ENCODE measurements around the gene KCNQ5.

KCNQ5 gene

GRCh38 chr6:73042892-73043291 is 421.0 kb downstream of the KCNQ5 start:
- in situ Hi-C loops (cut with MboI; ENCODE audit: low sequenced_read_pairs): no loop called here

DNA sequence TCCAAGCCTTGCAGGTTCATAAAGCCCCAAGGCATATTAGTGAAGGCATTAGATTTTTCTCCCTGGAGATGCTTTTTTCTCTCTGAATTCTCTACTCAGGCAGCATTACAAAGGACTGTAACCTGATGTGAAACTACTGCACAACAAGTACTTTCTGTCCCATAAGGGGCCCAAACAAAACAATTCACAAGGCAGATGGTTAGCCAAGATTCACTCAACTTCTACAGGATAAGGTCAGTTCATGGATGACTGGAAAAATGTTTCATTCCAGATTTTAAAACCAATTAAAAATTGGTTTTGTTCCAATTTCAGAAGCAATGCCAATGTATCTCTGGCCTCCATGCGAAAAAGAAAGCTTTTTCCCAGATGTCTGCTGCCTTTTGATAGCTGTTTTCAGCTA is 421.6 kb downstream of the KCNQ5 start:
- in situ Hi-C loops (cut with MboI; ENCODE audit: low sequenced_read_pairs): no loop called here

- in situ Hi-C loops (cut with MboI; ENCODE audit: low sequenced_read_pairs): no loop called here
Measured at GRCh38 chr6:73045609-73046008, 423.7 kb downstream of the KCNQ5 start.

GRCh38 chr6:73047801-73048200 is 425.9 kb downstream of the KCNQ5 start:
- in situ Hi-C loops (cut with MboI; ENCODE audit: low sequenced_read_pairs): no loop called here

- in situ Hi-C loops (cut with MboI; ENCODE audit: low sequenced_read_pairs): no loop called here
Measured at GRCh38 chr6:73049971-73050594, 428.2 kb downstream of the KCNQ5 start.

DNA sequence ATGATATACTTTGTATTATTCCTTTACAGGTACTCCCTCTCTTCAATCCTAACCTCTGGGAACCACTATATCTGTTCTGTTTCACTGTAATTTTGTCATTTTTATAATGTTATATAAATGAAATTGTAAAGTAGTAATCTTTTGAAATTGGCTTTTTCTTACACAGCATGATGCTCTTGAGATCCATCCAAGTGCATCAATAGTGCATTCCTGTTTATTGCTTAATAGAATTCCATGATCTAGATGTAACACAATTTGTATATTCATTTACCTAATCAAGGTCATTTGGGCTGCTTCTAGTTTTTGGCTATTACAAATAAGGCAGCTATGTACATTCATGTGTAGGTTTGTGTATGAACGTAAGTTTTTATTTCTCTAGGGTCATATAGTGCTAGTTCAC is 428.8 kb downstream of the KCNQ5 start:
- in situ Hi-C loops (cut with MboI; ENCODE audit: low sequenced_read_pairs): no loop called here

DNA sequence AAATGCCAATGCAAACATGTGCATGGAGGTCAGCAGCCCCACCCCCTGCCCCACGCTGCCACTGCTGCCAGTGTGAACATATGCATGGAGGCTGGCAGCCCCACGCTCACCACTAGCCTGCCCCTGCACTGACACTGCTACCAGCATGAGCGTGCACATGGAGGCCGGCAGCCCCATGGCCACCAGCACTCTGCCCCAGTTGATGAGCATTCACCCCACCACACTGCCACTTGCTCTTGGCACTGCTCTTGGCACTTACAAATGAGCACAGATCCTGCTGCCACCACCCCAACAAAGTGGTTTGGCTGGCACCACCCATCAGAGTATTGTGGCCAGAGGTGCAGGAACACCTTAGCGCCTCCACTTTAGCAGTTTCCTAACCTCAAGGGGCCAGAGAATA is 429.3 kb downstream of the KCNQ5 start:
- in situ Hi-C loops (cut with MboI; ENCODE audit: low sequenced_read_pairs): no loop called here

GRCh38 chr6:73054958-73055357 is 433.1 kb downstream of the KCNQ5 start:
- in situ Hi-C loops (cut with MboI; ENCODE audit: low sequenced_read_pairs): no loop called here

GRCh38 chr6:73058736-73059135 is 436.9 kb downstream of the KCNQ5 start:
- in situ Hi-C loops (cut with MboI; ENCODE audit: low sequenced_read_pairs): no loop called here

DNA sequence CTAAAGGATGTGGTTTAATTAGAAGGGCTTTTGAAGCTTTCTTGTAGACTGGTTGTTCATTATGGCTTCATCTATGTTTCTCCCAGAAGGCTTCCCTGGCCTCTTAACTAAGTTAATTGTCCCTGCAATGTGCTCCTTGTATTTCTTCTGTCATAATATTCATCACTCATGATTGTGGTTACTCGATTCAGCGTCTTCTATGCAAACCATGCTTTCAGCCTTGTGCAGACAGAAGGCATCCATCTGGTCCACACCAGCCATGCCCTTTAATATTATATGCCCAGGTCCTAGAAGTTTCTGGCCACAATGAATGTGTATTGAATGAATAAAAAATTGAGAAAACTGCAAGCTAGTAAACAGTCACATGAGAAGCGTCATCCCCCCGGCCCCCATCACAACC is 440.3 kb downstream of the KCNQ5 start:
- in situ Hi-C loops (cut with MboI; ENCODE audit: low sequenced_read_pairs): no loop called here

- in situ Hi-C loops (cut with MboI; ENCODE audit: low sequenced_read_pairs): no loop called here
Measured at GRCh38 chr6:73062837-73063236, 441.0 kb downstream of the KCNQ5 start.

DNA sequence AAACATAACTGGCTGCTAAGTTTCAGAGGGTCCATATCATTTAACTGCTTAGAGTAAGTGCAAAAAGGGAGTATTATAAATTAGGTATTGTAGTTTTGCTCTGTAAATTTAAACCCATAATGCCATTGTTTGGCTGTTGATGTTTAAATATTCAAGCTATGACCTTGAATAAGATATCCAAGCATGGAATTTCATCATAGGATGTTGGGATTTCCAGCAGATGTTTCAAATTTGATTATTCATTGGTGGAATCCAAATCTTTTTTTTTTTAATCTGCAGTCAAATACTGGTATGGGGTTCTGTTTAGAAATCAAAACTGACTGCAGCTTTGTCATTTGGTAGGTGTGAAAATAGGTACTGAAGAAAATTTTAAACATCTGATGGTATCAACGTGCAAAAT is 442.4 kb downstream of the KCNQ5 start:
- in situ Hi-C loops (cut with MboI; ENCODE audit: low sequenced_read_pairs): no loop called here

DNA sequence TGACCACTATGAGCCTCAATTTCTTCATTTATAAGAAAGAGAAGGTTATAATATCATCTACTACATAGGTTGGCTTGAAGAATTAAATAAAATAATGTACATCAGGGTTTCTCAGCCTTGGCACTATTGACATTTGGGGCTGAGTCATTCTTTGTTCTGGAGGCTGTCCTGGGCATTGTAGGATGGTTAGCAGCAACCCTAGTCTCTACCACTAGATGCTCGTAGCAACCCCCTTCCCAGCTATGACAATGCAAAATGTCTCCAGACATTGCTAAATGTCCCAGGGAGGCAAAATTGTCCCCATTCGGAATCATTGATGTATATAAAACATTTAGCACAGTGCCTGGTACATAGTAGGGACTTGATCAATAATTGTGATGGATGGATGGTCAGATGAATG is 451.4 kb downstream of the KCNQ5 start:
- in situ Hi-C loops (cut with MboI; ENCODE audit: low sequenced_read_pairs): no loop called here

- in situ Hi-C loops (cut with MboI; ENCODE audit: low sequenced_read_pairs): no loop called here
Measured at GRCh38 chr6:73074175-73074574, 452.3 kb downstream of the KCNQ5 start.

DNA sequence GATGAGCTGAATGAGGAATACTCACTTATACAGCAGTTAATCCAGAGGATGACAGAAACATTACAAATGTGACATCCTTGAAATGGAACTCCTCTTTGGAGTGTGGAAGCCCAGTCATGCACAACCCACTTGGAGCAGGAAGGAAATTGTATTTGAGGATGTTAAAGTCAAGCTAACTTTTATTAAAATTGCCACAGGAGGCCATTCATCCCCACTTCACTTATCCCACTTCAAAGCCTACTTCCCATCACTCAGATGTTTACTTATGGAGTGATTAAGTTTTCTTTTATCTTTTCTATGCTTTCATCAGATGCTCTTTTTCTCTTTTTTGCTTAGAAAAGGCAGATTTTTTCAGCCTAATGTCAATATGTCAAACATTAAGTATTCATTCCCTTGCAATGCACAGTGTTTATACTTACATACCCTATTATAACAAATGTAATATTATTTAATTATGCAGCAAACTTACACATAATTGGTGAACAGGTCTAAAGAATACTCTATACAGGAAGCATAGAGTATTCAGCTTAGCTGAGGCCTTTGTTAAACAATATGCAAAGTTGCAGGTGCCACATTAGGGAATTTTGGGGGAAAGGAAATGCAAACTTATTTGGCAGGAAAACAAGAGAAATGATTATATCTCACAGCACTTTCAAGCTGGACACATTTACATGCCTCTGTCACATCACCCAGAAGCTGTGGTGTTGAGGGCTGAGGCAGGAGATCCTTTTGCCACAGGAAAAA is 454.5 kb downstream of the KCNQ5 start:
- in situ Hi-C loops (cut with MboI; ENCODE audit: low sequenced_read_pairs): no loop called here

- in situ Hi-C loops (cut with MboI; ENCODE audit: low sequenced_read_pairs): no loop called here
Measured at GRCh38 chr6:73078333-73078862, 456.5 kb downstream of the KCNQ5 start.

DNA sequence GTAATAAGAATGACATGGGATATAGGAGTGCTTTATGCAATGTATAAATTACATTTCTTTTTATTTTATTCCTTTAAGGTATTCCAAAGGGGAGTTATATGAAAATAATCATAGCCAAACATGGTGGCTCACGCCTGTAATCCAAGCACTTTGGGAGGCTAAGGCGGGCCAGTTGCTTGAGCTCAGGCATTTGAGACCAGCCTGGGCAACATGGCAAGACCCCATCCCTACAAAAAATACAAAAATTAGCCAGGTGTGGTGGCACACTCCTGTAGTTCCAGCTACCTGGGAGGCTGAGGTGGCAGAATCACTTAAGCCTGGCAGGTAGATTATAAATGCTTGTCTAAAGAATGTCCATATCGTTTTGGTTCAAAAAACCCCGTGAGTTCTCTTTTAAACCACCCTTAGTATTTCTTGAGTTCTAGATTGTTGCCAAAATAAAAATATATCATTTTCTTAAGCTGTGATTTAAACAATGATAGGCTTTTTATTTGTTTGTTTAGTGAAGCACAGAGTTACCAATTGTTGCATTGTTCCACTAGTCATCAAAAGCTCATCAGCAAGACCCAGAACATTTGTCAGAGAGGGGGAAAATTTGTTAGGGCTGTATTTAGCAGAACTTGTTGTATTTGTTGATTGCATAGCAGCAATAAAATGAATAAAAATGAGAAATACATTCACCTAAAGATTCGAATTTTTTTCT is 457.2 kb downstream of the KCNQ5 start:
- in situ Hi-C loops (cut with MboI; ENCODE audit: low sequenced_read_pairs): no loop called here

DNA sequence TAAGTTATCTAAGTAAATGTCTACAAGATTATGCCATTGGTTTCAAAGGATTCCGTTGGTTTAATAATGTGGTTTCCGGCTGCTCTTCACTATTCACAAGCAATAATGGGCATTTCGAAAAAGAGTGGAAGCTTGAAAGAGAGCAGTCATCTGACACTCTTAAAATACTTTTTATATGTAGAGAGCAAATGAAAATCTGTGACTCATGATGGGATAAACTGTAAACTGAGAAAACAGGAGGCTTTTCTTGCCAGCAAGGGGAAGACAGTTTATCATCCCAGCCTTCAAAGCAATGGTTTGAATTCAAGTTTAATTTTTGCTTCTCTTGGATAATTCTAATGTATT is 457.7 kb downstream of the KCNQ5 start:
- in situ Hi-C loops (cut with MboI; ENCODE audit: low sequenced_read_pairs): no loop called here

- in situ Hi-C loops (cut with MboI; ENCODE audit: low sequenced_read_pairs): no loop called here
Measured at GRCh38 chr6:73079978-73080377, 458.1 kb downstream of the KCNQ5 start.

DNA sequence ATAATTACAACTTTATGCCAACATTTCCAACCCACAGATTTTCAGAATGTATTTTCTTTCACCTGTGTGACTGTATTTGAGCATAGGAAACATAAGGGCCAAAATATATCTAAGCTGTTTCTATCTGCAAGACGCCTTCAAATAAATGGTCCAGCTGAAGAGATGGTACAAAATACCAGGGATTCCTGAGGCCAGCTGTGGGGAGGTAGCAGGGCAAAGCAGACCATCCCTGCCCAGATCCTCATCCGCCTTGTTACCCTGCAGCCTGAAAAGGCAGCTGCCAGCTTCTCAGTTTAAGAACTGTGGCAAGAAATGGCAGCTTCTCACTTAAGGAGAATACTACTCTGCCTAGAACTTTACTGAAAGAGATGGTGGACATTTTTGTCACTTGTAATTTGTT is 460.1 kb downstream of the KCNQ5 start:
- in situ Hi-C loops (cut with MboI; ENCODE audit: low sequenced_read_pairs): no loop called here

DNA sequence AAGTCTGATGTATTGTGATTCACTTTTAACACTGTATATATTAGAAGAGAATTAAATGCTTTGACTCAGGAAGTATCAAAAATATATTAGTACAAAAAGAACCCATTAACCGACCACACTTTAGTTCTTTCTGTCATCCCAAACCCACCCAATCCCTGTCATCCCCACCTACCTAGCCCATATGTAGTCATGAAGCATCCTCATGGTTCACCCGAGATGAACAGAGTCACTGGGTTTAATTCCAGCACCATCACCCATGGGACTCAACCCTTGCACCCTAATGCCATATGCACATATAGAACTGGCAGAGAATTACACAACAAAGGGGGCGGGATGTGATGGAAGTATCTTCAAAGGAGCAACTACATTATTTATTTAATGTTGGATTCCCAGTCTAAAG is 462.0 kb downstream of the KCNQ5 start:
- in situ Hi-C loops (cut with MboI; ENCODE audit: low sequenced_read_pairs): no loop called here

GRCh38 chr6:73085443-73085871 is 463.6 kb downstream of the KCNQ5 start:
- in situ Hi-C loops (cut with MboI; ENCODE audit: low sequenced_read_pairs): no loop called here
